HG03045 (cell line): ENCODE data around the gene KCNH1.

Source experiments
- ATAC-seq: cut with Tn5 transposase; IDR thresholded peaks from one replicate; pipeline ENCODE4 v1.9.1; 2021; ENCODE audit warnings: mild to moderate bottlenecking, moderate library complexity; ENCODE audit not compliant: unreplicated experiment

KCNH1 gene

GRCh38 chr1:210769473-210769872 lies 364.5 kb downstream of the KCNH1 start:
- ATAC-seq = no peak

DNA sequence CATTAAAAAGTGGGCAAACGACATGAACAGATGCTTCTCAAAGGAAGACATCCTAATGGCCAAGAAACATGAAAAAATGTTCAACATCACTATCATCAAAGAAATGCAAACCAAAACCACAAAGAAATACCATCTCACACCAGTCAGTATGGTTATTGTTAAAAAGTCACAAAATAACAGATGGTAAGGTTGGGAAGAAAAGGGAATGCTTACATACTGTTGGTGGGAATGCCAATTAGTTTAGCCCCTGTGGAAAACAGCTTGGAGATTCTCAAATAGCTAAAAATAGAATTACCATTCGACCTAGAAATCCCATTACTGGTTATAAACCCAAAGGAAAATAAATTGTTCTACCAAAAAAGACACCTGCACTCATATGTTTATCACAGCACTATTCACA lies 369.4 kb downstream of the KCNH1 start:
- no peak for ATAC-seq

- ATAC-seq = no peak
Observed at GRCh38 chr1:210758761-210759160, 375.2 kb downstream of the KCNH1 start.

DNA sequence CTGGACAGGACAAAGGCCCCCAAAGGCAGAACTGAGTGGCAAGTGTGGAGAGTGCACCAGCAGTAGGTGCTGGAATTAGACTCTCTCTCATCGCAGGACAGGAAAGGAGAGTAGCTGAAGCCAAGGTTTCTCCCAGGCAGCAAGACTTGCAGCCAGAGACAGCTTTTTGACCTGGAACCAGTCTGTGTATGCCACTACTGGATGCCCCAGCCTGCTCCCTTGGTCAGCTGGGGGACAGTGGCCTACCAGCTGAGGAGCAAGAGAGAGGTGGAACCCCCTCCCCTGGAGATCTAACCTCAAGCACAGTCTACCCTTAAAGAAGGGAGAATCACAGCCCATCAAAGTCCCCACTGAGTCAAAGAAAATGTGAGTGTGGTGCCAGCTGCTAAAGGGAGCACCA lies 375.7 kb downstream of the KCNH1 start:
- no peak for ATAC-seq

GRCh38 chr1:210757677-210758076 lies 376.3 kb downstream of the KCNH1 start:
- no peak for ATAC-seq

- no peak for ATAC-seq
Observed at GRCh38 chr1:210755991-210756659, 377.8 kb downstream of the KCNH1 start.

DNA sequence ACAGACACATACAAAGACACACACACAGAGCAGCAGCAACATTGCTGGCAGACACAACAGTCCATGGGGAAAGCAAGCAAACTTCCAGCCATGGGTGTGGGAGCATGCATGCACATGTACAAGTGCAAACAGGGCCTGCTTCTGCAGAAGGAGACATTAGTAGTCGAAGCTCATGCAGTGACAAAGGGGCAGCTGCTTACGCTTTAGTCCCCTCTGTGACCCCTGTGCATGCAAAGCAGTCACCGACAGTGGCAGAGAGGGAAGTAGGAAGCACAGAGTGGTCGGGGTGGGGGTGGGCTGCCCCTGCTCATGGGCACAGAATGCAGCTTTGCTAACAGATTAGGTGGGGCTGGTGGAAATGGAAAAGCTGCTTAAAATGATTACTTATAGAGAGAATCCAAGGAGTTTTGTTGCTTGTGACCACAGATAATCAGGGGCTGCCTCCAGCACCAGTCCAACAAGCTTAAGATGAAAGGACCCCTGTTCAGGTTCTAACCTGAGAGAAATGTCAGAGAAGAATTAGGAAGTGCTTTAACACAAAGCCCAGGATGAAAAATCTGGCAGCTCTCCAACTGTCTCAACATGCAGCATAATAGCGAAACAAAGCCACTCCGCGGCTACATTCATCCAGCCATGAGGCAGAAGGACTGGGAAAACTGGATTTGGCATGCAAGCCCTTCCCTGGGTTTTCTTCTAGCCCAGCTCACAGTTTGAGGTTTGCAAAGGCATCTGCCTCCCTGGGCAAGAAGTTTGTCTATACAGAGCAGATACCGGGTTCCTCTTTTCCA lies 378.9 kb downstream of the KCNH1 start:
- ATAC-seq = no peak

- no peak for ATAC-seq
Observed at GRCh38 chr1:210751911-210752310, 382.0 kb downstream of the KCNH1 start.

GRCh38 chr1:210750468-210750867 lies 383.5 kb downstream of the KCNH1 start:
- ATAC-seq = no peak

- ATAC-seq = no peak
Observed at GRCh38 chr1:210748796-210749195, 385.2 kb downstream of the KCNH1 start.

GRCh38 chr1:210747890-210748289 lies 386.1 kb downstream of the KCNH1 start:
- ATAC-seq = no peak

DNA sequence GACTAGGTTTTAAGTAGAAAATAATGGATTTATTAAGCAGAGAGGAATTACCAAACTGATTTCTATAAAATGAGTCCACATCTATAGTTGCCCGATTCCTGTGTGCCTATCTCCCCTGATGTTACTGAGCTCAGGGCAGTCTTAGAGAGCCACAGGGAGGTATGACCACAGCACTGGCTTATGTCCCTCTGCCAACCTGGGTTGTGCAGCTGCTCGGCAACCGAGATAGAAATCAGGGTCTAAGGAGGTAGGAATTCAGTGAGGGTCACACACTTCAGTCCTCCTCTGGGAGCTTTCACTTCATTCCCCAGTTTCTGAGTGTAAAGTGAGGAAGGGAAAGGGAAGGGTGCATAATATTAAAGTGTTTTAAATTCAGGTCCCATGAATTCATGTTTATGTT lies 386.8 kb downstream of the KCNH1 start:
- ATAC-seq = no peak

GRCh38 chr1:210746024-210746731 lies 387.8 kb downstream of the KCNH1 start:
- no peak for ATAC-seq

DNA sequence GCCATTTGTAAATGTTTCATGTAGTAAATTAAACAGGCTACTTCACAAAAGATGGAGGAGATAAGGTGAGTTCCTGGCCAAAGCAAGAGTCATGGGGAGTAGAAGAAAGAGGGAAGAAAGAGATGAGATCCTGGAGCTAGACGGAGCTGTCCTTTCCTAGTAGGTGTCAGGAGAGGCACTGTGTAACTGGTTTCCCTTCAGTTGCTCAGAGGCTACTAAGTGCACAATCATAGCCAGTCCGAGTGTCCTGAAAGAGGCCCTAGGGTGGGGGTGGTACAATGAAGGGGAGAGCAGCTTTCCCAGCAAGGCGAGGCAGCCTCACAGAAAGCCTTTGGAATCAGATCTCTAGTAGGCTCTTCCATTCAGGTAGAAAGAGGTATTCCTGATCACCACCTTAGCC lies 390.9 kb downstream of the KCNH1 start:
- no peak for ATAC-seq

DNA sequence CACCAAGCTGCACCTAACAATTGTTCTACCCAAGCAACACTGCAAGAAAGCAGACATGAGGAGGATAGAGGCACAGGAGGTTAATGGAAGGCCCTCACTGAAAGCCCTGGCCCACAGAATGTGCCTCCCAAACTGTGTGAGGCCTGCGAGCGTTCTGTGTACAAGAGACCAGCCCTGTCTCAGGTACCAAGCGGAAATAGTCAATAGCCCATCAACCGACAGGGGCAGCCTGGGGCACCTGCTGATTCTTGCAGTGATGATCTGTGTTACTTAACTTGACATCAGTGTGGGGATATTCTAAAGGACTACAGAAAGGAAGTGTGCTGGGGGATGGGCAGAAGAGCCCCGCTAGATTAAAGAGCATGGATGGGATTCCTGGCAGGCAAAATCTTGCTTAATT lies 392.4 kb downstream of the KCNH1 start:
- ATAC-seq = no peak

DNA sequence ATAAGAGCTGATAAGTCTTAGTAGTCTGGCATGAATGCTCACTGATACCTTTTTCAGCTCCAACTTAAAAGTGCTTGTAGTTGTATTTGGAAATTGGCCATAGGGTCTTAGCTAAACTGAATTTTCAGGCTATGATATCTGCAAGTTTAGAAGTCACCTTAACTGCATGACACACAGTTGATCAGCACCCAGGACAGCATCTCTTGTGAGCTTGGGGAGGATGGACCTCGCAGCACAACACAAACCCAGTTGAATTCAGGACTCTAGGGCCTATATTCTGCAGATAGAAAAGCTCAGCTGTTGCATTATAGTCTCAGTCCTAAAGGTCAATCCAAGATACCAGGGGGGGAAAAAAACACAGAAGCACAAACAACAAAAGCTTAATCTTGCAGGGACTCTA lies 394.3 kb downstream of the KCNH1 start:
- ATAC-seq = no peak

- no peak for ATAC-seq
Observed at GRCh38 chr1:210738256-210738655, 395.7 kb downstream of the KCNH1 start.

GRCh38 chr1:210736713-210737112 lies 397.2 kb downstream of the KCNH1 start:
- no peak for ATAC-seq

- ATAC-seq = no peak
Observed at GRCh38 chr1:210731597-210731996, 402.4 kb downstream of the KCNH1 start.

GRCh38 chr1:210731193-210731592 lies 402.8 kb downstream of the KCNH1 start:
- no peak for ATAC-seq

GRCh38 chr1:210730023-210730422 lies 403.9 kb downstream of the KCNH1 start:
- no peak for ATAC-seq
